HK-2 (cell line): ENCODE results near the gene CXorf49.
"Not testable (repeated sequence)": the region's sequence is repeated elsewhere in the genome, so short reads cannot be mapped to it uniquely, and the experiment has no call there.

ENCODE experiments used
- DNase-seq: peaks from one replicate; pipeline ENCODE4 v3.0.0-alpha.2; 2018; ENCODE audit not compliant: unreplicated experiment

CXorf49 gene

GRCh38 chrX:71671938-71672337 lies 46.1 kb downstream of the CXorf49 start:
- no peak for DNase-seq

- no peak for DNase-seq
These were observed 46.9 kb downstream of the CXorf49 start for GRCh38 chrX:71671043-71671780.

GRCh38 chrX:71669947-71670346 lies 48.1 kb downstream of the CXorf49 start:
- not testable (repeated sequence) for DNase-seq

- DNase-seq, result no peak
These were observed 48.6 kb downstream of the CXorf49 start for GRCh38 chrX:71669492-71669891.

GRCh38 chrX:71668248-71668595 lies 49.9 kb downstream of the CXorf49 start:
- no peak for DNase-seq

- DNase-seq, result no peak
These were observed 50.5 kb downstream of the CXorf49 start, which contains the start of gene LOC101059915 for GRCh38 chrX:71667328-71668247. Gene LOC101059915 (plus strand): TSS chrX:71667546.

- no peak for DNase-seq
These were observed 51.6 kb downstream of the CXorf49 start for GRCh38 chrX:71666240-71667223.

GRCh38 chrX:71665747-71666146 lies 52.3 kb downstream of the CXorf49 start:
- DNase-seq, result no peak

- DNase-seq, result no peak
These were observed 53.1 kb downstream of the CXorf49 start for GRCh38 chrX:71664889-71665491.
